GM19238 (cell line): Measurements from ENCODE around the gene CYGB.

Source experiments
- DNase-seq: peaks from one replicate; pipeline ENCODE4 v3.0.0; 2011; ENCODE audit warnings: low spot score; ENCODE audit not compliant: insufficient read length

Gene CYGB

DNA sequence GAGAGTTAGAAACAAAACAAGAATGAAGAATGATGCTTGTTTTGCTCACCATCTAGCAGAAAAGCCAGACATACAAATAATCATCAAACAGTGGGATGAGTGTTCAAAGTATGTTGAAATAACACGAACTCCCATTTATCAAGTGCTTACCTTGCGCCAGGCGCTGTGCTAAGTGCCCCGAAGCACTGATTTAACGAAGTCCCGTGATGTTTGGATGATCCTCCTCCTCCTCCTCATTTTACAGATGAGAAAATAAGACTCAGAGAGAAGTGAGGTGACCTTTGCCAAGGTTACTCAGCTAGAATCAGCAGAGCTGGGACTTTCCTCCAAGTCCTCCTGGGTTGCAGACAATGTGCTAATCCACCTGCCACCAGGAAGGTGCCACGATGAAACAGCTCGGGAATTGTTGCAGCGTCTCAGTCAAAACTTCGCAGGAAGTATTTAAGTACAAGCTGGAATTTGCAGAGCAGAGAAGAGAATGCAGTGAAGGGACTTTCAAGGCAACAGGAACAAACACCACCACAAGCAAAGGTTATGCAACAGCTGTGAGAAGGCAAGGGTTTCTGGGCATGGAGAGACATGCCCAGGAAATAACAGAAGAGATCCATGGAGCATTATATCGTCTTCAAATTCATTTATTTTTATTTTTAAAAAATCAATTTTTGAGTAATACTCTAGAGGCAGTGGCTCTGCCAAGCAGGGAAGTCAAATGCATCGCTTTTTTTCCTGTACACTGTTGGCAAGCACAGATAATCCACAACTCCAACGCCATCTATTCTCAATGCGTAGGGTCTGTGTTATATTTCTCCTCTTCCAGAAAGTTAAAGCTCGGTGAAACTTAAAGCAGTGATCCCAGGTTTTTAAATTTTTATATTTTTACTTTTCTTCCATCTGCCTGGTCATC, 13.5 kb upstream of the CYGB start:
- no peak for DNase-seq

DNA sequence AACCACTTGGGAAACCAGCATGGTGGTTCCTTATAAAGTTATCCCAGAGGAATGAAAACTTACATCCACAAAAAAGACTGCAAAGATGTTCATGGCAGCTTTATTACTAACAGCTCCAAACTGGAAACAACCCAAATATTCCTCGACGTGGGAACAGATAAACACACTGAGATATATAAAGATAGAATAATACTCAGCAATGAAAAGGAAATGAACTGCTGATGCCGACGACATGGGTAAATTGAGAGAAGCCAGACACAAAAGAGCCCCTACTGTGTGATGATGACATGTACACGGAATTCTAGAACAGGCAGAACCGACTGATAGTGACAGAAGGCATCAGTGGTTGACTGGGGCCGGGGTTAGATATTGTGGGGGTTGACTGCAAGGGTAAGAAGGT, 12.0 kb upstream of the CYGB start:
- no peak for DNase-seq

DNA sequence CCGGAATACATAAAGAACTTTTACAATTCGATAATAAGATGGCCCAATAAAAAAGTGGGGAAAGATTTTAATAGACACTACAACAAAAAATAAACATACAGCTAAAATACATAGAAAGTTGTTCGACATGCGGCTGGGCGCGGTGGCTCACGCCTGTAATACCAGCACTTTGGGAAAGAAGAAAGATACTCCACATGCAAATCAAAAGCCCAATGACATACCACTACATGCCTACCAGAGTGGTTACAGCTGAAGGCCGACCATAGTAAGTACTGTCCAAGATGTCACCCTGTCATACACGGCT, 11.7 kb upstream of the CYGB start:
- DNase-seq, result no peak

DNA sequence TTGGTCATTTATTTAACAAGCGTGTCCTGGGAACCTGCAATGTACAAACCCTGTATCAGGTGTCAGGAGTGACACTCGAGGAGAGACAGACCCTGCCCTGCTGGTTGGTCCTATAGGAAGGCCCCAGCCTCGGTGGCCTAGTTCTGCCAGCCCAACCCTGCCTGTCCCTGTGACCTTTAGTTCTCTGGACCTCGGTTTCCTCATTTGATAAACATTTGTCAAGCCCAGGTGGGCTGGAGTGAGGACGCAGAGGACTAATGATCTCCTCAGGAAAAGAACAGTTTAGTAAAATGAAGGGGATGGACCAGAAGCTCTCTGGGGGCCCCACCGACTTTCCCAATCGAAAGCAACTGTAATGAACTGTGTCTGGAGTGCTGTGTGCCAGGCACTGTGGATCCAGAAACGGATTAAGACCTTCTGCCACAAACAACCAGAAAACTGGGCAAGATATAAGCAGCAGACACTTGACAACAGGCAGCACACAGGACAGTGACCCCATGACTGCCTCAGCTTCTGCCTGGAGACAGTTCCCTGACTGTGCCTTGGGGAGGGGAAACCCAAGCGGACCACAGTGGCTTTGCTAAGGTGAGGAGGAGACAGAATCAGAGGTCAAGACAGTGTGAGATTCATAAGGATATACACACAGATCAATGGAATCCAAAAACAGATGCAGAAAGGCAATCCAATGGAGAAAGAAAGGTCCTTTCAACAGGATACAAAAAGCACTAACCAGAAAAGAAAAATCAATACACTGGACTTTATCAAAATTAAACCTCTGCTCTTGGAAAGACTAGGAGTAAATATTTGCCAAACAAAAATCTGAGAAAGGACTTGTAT, 11.1 kb upstream of the CYGB start:
- no peak for DNase-seq

DNA sequence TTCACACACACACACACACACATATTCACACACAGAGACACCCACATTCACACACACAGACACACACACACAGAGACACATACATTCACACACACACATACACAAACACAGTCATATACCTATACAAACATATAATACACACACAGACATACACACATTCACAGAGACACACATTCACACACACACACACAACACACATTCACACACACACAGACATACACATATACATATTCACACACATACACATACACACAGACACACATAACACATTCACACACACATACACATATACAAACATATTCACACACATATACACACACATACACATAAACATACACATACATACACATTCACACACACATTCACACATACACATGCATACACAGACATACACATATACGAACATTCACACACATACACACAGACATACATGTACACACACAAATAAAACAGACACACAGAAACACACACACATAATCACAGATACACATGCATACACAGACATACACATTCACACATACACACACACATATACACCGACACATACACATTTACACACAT, 10.2 kb upstream of the CYGB start:
- no peak for DNase-seq

DNA sequence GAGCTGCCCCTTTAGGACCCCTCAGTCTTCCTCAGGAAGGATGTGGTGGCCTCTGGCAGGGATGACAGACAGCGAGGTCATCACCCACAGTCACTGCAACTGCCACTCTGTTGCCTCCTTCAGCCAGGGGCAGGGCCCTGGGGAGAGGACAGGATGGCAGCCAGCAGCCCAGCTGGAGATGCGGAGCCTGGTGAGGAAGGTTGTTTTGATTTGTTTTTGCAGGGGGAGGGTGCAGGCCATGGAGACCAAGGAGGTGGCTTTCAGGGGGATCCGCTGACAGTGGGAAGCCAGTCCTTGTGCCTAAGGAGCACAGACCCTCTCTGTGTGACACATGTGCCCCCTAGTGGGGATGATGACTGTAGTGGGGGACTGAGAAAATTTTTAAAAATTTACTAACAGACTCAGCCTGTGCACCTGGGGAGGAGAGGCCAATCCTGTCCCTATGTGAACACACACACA, 9.7 kb upstream of the CYGB start:
- DNase-seq, result peak; percentile 68

DNA sequence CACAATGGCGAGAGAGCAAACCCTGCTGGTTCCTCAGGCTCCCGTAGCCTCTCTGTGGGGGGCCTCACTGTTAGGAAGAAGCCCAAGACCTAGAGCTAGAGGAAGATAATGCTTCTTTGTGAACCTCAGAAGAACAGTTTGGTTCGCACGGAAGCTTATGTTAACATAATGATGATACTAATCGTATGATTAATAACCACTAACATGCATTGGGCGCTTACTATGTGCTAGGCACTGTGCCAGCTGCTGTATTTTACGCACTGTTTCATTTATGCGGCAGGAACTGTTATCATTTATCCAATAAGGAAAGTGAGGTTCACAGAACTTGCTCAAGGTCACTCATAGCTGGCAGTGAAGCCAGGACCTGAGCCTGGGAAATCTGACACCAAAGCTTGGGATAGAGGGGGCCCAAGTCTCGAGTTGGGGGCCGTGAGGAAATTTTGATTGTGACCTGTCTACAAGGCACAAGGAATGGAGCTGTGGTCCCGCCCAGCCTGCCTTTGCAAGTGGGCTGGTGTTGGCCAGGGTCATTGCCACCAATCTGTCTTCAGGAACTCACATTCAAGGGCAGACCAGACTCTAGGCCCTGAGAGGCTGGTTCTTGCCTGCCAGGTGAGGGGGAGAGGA, 9.2 kb upstream of the CYGB start:
- DNase-seq, result no peak

DNA sequence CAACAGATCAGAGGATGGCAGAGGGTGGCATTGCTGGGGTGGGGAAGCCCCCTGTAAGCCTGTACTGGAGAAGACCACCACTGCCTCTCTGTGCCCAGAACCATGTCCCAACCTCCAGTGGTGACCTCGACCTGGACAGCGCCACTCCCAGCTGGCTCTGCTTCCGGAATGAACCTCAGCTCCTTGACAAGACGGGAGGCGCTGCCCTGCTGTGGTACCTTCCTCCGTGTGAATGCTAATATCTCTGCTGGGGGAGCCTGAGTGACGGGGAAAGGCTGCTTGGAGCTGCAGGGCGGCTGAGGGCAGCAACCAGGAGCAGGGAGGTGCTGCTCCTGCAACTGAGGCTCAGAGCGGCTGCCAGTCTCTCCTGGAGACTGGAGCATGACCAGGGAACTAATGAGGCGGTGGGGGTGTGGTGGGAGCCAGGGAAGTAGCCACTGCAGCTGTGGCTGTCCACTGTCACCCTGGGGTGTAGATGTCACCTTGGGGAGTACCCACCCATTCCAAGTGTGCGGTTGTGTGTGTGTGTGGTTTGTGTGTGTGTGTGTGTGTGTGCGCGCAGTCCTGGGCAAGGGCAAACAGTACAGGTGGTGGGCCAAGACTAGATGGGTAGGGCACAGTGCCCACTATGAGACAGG, 8.5 kb upstream of the CYGB start:
- DNase-seq, result no peak

DNA sequence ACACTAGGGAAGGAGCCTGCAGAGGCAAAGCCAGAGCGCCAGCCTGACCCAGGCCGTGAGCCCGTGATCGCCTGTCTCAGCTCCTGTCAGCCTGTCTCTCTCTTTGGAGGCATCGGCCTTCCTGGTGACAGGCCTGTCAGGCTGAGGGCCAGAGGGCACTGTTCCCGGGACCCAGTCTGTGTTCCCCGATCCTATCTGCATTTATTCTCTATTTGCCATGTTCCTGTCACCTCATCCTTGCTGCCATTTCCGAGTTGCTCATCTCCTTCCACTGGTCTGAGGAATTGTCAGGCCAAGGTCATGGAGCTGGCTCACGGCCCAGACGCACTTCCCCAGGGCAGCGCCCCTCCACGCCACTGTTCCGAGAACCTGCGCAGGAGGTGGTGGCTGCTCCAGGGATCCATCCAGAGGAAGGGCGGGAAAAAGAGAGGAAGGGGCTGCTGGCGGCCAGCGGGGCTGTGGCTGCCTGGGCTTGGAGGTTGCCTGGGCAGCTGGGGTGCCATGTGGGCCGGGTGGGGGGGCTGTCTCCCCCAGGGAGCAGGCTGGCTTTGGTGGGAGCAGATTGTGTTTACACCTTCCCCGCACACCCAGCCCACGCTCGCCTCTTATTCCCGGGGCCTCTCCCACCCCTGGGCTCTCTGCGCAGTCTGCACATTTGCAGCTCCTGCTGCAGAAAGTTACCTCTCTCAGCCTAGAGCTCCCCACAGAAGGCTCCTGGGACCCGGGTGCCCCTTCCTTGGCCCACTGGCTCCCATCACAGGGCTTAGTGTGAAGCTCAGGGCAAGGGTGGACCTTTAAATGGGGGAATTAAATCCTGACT, 7.2 kb upstream of the CYGB start:
- no peak for DNase-seq

DNA sequence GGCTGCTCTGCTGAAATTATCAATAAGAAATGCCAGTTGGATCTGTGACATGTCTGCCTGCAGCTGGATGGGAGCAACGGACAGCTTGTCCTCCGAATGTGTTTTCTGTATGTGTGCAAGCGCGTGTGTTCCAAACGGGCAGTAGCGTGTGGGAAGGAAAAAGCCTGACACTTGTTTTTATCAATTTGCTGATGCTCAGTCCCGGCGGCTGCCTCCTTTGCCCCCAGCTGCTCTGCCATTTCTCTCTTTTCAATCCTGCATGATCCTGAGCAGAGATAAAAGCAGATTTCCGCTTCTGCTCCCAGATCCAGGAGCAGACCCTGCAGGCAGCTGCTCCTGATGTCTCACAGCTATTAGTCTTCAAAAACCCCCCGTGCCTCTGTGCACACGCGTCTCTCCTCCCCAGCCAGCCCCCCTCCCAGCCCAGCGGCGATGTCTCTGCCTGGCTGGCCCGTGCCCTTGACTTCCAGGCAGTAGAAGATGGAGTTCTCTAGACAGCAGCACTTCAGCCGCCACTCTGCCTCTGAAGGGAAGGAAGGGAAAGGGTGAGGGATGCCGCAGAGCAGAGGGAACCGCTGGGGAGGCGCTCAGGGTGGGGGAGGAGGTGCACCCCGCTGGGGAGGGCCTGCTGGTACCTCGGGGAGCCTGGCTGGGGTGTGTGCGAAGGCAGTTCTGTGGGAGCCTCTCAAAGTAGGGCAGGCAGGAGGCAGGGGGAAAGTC, 6.5 kb upstream of the CYGB start:
- no peak for DNase-seq

DNA sequence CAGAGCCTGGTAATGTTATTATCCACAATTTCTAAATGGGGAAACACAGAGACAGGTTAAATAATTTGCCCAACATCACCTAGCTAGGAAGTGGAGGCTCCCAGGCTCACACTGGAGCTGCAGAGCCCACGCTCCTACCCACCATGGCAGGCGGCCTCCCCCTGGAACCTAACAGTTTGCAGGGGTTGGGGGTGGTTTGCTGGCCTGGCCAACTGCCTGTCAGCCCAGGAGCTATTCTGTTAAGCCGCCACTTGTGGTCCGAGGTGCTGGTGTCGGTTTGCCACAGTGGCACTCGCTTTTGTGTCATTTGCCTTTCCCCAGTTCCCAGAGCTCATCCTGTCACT, 5.9 kb upstream of the CYGB start:
- no peak for DNase-seq

DNA sequence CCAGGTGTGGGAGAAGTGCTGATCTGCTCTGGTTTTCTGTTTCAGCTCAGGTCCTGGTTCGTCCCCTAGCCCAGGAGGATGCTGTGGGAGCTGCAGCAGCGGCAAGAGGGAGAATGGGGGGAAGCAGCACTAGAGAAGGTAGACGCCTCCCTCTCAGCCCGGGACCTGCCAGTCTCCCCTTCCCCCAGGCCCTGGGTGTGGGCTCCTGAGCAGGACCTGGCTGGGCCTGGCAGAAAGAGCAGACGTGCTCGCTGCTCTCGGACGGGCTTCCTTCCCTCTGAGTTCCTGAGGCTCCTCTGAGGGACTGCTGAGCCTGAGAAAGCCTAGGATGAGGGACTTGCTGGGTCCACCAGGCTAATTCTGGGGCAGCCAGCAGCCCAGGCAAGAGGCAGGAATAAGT, 5.5 kb upstream of the CYGB start:
- DNase-seq, result no peak

DNA sequence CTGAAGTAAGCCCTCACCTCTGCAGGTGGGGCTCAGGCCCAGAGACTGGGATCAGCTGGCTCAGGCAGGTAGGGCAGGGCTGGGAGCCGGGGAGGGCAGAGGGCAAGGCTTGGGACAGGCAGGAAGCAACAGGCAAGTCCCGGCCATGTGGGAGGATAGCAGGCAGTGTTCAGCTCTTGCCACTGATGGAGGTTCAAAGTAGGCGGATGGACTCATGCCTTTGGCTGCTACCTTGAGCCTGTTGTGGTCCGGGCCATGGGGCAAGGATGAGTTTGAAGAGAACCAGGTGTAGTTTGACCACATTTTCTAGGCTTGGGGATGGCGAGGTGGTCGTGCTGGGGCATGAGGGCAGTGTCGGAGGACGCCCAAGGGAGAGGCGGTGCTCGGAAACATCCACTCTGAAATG, 5.1 kb upstream of the CYGB start:
- no peak for DNase-seq

DNA sequence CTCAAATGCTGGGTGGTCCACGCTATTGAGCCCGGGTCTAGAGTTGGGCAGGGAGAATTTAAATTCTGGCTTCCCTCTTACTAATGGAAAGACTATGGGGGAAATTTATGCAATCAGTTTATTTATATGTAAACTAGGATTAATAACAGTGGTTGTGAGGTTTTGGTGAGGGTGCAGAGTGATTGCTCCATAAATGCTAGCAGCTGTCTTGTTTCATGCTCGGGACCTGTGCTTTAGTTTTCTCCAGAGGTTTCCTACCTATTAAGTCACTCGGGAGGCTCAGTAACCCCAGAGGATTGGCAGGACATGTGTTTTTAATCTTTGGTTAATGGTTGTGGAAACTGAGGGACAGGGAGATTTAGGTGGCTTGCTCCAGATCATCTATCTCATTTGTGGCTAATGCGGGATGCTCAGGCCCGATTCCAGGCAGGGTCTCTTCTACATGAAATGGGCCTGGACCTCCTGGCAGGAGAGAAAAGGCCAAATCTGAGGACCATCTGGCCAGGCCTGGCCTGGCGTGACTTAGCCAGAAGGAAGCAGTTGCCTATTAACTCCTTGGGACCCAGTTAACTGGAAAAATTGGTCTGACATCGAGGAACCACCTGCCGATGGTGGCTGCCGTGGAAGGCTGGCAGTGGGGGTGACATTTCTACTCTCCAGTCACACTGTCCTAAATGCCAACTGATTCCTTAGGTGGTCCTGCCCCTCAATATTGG, 4.4 kb upstream of the CYGB start:
- DNase-seq, result no peak

DNA sequence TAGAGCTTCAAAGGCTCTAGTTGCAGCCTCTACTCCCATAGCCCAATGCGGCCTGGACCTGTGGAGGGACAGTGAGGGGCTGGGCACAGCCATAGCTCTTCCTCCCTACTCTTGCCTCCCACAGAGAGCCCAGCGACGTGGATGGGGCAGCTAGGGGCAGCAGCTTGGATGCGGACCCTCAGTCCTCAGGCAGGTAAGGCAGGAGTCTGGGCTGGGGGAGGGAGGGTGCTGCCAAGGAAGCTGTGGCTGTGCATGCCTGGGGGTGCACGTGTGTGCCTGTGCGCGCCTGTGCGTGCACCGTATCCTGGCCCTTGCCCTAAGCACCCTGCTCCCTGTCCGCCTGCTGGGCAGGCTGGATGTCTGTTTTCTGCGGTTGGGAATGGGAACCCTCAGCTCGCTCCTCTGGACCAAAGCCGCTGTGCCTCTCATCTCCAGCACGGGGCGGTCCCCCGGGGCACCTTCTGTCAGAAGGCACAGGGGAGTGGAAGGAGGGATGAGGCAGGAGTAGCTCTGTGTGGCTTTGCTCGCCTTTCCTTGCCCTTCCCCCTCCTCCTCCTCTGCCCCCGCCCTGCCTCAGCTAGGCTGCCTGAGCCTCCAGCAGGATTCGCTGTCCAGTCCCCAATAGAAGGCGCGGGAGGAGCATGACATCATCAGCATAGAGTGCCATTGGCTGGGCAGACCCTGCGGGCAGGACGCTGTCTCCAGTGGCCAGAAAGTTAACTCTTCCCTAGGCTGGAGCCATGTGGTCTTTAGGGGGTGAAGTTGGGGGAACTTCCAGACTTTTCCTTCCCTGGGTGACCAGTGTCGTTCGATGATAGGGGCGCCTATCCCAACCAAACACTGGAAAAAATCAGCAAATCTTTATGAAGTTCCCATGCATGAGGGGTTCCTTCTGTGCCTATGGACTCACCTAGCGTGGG, 3.1 kb upstream of the CYGB start:
- peak; percentile 68 for DNase-seq

DNA sequence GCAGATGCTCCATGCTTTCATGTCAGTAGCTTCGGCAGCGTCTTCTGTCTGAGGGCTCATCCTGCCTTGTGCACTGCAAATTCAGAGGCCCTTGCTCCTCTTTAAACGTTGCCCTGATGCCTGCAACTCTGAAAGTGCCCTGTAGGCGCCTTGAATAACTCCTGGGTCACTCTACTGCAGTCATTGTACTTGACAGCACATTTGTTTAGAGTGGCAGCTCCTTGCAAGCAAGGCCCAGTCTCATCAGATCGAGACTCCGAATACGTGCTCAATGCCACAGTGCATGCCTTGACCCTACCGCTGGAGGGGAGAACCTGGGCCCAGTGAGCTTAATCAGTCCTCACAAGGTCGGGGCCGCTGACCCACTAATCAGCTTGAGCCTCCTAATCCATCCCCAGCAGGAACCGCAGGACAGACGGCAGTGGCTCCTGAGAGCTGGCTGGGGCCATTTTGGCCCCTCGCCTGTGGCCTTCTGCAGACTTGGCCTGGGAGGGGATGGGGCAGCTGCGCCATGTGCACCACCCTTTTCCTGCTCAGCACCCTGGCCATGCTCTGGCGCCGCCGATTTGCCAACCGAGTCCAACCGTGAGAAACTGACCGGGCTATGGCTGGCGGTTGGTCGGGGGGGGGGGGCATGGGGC, 2.2 kb upstream of the CYGB start, which contains the start of gene PRCD:
Gene PRCD (plus strand): TSS at position 414 of the 641 bp plus-strand sequence. CDS start 98 bp downstream, at position 512.
- no peak for DNase-seq

DNA sequence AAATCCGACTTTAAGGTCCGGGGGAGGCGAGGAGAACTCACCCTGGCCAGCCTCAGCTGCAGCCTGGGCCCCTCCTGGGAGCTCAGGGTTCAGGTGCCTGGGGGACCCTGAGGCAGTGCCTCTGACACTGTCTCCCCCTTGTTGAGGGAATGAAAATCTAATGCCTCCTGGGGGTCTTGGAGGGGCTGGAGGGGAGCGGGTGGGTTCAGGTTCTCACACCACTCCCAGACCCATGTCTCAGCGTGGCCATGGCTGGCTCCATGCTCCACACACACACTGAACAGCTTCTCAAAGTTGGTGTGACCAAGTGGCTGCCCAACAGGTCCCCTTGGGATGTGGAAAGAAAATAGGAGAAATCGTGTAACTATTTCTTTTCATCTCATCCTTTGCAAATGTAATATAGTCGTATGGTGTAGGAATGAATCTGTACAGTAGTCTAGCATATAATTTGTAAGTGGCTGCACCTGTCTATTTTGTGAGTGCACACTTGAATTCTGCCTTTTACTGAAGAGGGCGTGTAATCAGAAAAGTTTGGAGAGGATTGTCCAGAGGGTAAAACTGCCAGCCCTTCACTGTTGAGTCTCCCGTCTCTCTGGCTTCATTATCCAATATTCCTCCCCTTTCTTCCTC, 1.5 kb upstream of the CYGB start:
- no peak for DNase-seq
